Cardiac fibroblast (primary cell): ENCODE results near the gene UBE2E2.

Experiments used
- DNase-seq, 2 donors: peaks; one replicate each; pipeline versions ENCODE4 v3.0.0 to v3.0.0-alpha.2; 2010; ENCODE audit warnings: low read depth in 2 of 2
- H3K4me3 ChIP-seq, 2 donors: replicated peaks in 1 of 2; 1 replicate in 1 of 2; 2 replicates in 1 of 2; pipeline ENCODE4 v1.5.1; 2011; ENCODE audit warnings: low read depth in 2 of 2, low read length in 2 of 2, mild to moderate bottlenecking in 2 of 2, moderate library complexity in 1 of 2
- TF ChIP-seq, protein P1 (sequence below): IDR thresholded peaks from one replicate; pipeline ENCODE4 v1.5.1; 2011; ENCODE audit warnings: low read depth, mild to moderate bottlenecking, low read length, inconsistent platforms

The UBE2E2 gene

DNA sequence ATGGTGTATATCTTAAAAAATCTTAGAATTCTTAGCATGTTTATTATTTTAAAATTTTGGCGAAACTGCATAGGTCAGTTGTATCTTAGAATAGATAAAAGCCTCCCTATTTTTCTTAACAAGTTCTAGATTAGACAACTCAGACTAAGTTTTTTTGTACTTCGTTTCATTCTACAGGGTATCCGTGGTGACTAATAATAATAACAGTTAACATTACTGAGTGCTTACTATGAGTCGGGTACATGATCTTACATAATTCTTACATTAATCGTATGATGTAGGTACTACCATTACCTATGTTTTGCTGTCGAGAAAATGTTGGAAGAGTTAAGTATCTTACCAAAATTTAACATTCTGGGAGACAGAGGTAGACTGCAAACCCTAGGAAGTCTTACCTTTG lies 60.7 kb downstream of the UBE2E2 start:
- DNase-seq: peak; percentile 21 to 83
- peak overlapping the region in 1 of 2 donors; percentile 4 for H3K4me3 ChIP-seq
- TF ChIP-seq, protein P1, sequence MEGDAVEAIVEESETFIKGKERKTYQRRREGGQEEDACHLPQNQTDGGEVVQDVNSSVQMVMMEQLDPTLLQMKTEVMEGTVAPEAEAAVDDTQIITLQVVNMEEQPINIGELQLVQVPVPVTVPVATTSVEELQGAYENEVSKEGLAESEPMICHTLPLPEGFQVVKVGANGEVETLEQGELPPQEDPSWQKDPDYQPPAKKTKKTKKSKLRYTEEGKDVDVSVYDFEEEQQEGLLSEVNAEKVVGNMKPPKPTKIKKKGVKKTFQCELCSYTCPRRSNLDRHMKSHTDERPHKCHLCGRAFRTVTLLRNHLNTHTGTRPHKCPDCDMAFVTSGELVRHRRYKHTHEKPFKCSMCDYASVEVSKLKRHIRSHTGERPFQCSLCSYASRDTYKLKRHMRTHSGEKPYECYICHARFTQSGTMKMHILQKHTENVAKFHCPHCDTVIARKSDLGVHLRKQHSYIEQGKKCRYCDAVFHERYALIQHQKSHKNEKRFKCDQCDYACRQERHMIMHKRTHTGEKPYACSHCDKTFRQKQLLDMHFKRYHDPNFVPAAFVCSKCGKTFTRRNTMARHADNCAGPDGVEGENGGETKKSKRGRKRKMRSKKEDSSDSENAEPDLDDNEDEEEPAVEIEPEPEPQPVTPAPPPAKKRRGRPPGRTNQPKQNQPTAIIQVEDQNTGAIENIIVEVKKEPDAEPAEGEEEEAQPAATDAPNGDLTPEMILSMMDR: no peak

DNA sequence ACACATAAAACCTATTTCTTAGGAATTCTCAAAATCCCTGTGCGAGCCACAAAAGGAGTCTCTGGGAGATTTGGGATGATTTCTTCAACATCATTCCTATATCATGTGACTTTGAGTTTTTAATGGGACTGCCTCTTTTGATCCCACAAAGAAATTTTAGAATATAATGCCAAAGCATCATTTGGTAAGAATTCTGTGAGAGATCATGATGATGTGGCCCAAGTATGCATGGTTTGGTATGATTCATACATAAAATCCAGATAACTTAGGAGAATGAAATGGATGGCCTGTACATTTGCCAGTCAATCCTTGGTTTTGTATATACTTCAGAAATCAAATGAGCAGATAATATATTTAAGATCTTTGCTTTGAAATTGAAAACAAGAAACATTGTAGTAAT lies 61.3 kb downstream of the UBE2E2 start:
- H3K4me3 ChIP-seq: no peak overlapping the region
- DNase-seq: peak; percentile 59 to 86
- TF ChIP-seq, protein P1: no peak

GRCh38 chr3:23270423-23270822 lies 67.3 kb downstream of the UBE2E2 start:
- DNase-seq: no peak
- no peak overlapping the region for H3K4me3 ChIP-seq

DNA sequence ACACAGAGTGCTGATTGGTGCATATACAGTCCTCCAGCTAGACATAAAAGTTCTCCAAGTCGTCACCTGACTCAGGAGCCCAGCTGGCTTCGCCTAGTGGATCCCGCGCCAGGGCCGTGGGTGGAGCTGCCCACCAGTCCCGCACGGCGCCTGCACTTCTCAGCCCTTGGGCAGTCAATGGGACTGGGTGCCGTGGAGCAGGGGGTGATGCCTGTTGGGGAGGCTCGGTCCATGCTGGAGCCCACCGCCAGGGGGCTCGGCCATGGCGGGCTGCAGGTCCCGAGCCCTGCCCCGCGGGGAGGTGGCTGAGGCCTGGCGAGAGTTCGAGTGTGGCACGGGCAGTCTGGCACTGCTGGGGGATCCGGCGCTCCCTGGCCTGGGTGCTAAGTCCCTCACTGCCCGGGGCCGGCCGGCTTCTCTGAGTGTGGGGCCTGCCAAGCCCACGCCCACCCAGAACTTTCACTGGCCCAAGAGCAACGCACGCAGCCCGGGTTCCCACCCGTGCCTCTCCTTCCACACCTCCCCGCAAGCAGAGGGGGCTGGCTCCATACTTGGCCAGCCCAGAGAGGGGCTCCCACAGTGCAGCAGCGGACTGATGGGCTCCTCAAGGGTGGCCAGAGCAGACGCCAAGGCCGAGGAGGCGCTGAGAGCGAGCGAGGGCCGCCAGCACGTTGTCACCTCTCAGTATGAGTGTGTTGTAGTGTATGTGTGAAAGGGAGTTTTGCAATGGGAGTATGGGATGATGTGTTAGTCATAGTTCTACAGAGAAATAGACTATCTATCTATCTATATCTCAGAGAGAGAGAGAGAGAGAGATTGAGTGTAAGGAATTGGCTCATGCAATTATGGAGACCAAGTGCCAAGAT lies 69.0 kb downstream of the UBE2E2 start:
- peak in 1 of 2 donors; percentile 24 for DNase-seq
- H3K4me3 ChIP-seq: no peak overlapping the region
- TF ChIP-seq, protein P1: no peak

More at GRCh38 chr3:23270423-23270822, 67.3 kb downstream of the UBE2E2 start:
- TF ChIP-seq, protein P1: no peak

DNA sequence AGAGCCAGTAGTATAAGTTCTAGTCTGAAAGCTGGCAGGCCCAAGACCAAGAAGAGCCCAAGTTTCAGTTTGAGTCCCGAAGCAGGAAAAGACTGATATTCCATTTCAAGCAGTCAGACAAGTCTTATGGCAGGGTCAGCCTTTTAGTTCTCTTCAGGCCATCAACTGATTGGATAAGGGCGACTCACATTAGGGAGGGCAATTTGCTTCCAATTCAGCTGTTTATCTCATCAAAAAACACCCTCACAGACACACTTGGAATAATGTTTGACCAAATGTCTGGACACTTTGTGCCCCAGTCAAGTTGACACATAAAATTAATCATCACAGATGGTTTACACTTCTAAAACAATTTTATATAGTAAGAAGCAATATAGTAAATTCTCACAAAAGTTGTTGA lies 69.7 kb downstream of the UBE2E2 start:
- no peak overlapping the region for H3K4me3 ChIP-seq
- DNase-seq: no peak
- TF ChIP-seq, protein P1: no peak

DNA sequence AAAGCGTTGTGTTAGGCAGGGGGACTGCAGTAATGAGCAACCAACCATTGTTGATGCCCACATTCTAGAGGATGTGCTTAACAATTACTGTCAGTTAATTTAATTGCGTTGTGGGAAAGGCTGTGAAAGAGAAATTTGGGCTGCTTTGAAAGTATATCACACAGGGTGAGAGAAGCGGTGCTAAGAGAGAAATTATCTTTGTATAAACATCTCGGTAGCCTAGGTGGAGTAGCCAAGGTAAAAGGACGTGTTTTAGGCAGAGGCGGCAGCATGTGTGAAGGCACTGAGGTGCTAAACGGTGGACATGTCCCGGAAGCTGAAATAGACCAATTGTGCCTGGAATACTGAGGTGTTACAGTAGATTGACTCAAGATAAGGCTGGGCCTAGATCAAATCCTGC lies 71.9 kb downstream of the UBE2E2 start:
- TF ChIP-seq, protein P1: no peak
- H3K4me3 ChIP-seq: no peak overlapping the region
- DNase-seq: no peak
